ENCODE measurements around the gene PEX14.

GRCh38 chr1:10431070-10431730 lies 43.5 kb upstream of the PEX14 start:
- TF ChIP-seq CTCF (IDR thresholded peaks at IDR 0.05 in 4 of 5, conservative IDR thresholded peaks at IDR 0.05 in 1 of 5), result no peak
- no peak for TF ChIP-seq POLR2A (IDR thresholded peaks at IDR 0.05)
